HG03565 (cell line): ENCODE results near the gene CEP164.
A peak's percentile ranks its signal among the peaks of the same experiment; 100 is the strongest.

Experiments
- ATAC-seq: cut with Tn5 transposase; IDR thresholded peaks from one replicate; pipeline ENCODE4 v1.9.1; 2021; ENCODE audit warnings: mild to moderate bottlenecking, moderate library complexity; ENCODE audit not compliant: unreplicated experiment

Gene CEP164

DNA sequence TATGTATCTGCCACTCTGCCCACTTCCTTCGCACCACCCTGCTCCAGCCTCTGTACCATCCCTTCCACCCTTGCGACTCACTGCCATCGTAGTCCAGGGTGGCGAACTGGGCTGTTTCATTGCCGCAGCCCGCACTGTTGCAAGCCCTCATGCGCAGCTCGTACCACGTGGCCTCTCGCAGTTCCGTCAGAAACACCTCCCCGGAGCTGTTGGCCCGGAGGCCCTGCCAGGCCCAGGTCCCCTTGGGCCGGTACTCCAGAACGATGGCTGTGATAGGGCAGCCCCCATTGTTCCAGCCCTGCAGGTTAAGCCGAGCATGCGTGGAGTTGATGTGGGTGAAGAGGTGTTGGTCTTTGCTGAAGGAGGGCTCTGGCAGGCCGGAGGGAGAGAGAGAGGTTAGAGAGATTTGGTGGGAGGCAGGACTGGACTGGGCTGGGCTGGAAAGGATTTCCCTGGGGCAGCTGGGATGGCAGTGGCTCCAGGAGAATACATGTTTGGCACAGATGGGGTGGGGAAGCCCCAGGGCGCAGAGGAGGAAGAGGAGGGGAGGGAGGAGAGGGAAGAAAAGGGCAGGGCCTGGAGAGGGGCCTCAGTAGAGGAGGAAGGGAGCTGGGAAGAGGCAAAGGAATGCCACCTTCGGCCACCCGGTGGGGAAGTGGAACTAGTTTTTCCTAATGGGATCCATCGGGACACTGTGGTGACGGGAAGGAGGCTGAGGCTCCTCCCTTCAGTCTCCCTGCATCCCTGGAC, 109.6 kb downstream of the CEP164 start:
- ATAC-seq: no peak

DNA sequence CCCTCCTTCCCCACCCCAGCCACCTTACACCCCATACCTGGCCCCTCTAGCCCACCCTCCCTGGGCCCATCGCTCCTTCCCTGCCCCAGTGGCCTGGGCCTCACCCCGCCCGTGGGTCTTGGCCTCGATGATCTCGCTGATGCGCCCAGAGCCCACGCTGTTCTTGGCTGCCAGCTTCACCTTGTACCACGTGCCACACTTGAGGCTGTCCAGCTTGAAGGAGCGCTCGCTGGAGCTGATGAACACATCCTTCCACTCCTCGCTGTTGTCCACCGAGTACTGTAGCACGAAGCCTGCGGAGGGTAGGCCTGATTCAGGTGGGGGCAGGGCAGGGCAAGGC, 110.1 kb downstream of the CEP164 start:
- no peak for ATAC-seq

DNA sequence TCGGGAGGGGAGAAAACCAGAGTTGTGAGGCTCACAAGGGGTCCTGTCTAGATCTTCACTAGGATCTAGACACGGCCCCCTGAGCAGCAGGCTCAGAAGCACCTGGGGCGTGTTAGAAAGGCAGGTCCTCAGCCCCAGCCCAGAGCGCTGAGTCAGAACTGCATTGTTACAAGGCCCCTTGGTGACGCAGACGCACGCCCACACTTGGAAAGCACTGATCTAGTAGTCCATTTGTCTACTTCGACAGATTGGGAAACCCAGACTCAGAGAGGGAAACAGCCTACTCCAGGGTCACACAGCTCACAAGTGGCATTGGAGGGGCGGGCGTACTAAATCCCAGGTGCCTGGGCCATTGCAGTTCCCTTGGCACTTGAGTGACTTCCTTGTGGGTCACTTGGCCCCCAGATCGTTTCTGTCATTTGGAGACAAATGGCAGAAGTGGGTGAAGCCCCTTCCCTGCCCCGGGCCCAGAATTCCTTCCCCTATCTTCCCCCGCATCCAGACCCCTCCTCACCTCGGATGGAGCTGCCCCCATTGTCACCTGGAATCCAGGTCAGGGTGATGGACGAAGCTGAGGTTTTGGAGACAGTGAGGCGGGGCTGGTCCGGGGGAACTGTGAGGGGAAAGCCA, 110.8 kb downstream of the CEP164 start:
- ATAC-seq: no peak

DNA sequence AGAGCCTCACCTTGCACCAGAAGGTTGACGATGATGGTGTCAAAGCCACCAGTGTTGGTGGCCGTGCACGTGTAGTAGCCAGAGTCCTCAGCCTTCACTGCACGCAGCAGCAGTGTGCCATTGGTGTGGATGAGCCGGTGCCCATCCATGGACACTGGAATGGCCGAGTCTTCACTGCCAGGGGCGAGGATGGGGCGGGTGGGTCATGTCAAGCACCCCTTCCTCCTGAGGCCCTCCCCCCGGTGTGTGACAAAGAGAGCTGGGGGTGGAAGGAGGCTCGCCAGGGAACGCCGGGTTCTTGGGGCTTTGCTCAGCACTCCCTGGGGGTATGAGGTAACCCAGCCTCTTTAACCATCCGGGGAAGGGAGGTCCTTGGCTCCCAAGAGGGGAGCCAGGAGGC, 111.6 kb downstream of the CEP164 start:
- no peak for ATAC-seq

DNA sequence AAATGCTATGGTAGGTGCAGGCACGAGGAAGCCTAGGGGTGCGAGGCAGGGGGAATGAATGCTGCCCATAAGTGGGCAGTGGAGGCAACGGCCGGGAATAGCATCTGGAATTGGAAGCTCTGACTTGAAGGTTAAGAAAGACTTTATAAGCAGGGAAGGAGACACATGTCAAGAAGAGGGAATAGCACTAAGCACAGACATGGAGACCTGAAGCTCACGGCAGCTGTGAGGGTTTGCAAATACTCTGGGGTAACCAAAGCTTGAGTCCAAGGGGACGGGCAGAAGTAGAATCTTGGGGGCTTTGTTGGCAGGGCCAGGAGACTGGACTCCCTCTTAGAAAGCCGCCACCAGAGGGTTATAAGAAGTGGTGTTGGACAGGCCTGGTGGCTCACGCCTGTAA, 112.6 kb downstream of the CEP164 start:
- ATAC-seq: no peak

DNA sequence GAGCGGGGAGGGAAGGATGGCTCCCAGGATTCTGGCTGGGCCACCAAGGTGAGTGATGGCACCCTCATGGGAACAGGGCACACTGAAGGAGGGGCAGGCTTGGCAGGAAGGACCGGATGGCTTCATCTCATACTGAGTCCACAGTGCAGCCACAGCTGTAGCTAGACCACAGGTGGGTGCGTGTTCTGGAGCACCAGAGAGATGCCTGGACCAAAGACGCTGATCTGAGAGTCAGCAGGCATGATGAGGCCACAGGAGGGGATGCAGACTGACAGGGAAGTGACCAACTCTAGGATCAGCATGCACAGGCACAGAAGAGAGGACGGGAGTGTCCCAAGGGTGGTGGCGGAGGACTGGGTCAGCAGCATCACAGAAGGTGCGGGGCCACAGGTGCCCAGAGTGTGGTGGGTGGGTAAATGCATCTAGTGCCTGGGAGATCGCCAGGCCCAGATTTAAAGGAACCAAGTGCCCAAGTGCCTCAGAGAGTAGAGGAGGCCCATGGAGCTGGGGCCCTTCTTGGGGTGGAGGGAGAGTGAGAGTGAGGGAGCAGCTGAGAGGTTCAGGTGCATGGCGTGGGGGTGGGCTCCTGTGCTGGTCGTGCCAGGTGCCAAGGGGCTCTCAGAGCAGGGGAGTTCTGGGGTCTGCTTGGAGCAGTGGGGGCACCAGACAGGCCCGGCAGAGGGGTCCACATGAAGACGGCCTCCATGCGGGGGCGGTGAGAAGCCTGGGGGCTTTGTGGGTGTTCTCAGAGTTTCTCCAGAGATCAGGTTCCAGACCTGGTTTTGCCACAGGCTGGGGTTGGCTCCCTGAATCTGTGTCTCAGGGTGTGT, 113.7 kb downstream of the CEP164 start:
- ATAC-seq: no peak

DNA sequence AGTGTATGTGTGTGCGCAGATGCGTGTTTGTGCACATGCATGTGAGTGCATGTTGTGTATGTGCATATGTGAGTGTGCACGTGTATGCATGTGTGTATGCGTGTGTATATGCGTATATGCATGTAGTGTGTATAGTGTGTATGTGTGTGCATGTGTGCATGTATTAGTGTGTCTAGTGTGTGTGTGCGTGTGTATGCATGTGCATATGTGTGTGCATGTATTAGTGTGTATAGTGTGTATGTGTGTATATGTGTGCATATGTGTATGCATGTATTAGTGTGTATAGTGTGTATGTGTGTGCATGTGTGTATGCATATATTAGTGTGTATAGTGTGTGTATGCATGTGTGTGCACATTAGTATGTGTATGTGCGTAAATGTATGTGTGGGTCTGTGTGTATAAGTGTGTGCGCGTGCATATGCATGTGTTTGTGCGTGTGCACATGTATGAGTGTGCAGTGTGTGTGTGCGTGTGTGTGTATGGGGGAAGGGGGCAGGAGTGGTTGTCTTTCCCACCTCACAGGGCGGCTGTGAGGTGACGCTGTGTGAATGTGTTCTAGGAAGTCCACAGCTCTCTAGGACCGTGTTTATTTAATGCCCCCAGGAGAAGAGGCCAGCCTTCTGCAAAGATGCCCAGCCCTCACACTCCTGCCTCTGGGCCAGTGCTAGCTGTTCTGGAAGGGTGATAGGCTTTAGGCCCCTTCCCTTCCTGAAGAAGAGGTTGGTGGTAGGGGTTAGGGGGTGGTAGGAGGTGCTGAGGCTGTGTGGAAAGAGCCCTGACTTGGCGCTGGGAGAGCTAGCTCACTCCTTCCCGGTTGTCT, 114.6 kb downstream of the CEP164 start:
- ATAC-seq: no peak

DNA sequence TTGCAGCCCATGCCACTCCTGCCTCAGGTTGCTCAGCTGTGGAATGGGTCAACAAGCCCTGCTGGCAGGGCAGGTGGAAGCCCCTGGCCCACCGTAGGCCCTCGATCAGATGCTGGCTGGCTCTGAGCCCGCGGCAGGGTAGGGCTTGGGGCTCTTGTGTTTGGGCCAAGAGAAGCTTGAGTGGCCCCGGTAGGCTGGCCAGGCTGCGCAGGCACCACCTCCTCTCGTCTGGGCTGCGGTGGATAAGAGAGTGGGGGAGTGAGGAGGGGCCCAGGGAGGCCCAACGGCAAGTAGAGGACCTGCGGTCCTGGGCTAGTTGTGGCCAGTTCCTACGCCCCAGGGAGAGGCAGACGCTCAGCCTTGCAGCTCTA, 115.2 kb downstream of the CEP164 start:
- no peak for ATAC-seq

DNA sequence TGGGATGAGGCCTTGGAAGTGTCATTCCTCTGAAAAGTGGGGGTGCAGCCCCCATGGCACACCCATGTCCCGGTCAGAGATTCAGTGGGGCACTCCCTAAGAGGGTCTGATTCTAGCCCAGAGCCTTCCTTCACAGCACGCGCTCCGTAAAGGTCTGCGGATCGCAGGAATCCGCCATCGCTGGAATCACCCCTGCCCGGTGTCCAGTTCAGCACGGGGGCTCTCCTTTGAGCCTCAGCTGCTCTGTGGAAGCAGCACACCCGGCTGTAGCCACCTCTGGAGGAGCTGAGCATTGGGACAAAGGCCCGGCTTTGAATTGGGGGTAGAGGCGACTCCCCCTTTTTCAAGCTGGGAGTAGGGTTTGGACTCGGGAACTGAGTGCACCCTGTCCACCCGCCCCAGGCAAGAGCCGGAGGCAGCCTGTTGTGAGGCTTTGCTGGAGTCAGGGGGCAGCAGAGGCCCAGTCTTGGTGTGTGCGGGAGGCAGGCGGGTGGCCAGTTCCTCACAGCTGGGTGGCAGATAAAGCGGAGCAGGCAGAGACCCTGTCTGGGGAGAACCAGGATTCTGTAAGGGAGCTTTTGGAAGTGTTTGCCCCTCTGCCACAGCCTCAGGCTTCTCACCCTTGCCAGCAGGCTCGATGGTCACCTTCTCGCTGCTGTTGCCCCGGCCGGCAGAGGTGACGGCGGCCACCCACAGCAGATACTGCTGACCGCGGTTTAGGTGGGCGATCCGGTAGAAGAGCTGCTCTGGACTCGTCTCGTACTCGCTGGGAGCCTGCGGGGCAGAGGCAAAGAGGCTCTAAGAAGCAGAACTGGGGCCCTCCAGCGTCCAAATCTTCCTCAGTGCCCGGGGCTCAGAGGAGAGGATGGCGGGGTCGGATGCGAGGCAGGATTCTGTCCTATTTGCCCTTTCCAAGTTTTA, 115.9 kb downstream of the CEP164 start:
- no peak for ATAC-seq

DNA sequence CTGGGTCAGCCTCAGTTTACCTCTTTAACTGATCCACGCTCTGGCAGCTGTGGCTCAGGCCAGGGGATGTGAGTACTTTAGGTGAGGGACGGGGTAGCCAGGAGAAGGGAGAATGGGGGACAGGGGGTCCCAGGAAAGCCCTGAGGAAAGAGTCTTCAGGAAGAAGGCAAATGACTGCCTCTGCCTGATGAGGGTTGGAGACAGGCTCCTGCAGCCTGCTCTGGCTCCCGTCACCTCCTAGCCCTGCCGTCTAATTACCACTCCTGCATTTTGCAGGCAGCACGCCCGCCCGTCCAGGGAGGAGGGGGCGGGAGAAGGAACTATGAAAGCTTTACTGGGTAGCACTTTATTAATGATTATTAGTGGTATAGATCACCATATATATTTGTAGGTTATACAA, 116.6 kb downstream of the CEP164 start:
- no peak for ATAC-seq

DNA sequence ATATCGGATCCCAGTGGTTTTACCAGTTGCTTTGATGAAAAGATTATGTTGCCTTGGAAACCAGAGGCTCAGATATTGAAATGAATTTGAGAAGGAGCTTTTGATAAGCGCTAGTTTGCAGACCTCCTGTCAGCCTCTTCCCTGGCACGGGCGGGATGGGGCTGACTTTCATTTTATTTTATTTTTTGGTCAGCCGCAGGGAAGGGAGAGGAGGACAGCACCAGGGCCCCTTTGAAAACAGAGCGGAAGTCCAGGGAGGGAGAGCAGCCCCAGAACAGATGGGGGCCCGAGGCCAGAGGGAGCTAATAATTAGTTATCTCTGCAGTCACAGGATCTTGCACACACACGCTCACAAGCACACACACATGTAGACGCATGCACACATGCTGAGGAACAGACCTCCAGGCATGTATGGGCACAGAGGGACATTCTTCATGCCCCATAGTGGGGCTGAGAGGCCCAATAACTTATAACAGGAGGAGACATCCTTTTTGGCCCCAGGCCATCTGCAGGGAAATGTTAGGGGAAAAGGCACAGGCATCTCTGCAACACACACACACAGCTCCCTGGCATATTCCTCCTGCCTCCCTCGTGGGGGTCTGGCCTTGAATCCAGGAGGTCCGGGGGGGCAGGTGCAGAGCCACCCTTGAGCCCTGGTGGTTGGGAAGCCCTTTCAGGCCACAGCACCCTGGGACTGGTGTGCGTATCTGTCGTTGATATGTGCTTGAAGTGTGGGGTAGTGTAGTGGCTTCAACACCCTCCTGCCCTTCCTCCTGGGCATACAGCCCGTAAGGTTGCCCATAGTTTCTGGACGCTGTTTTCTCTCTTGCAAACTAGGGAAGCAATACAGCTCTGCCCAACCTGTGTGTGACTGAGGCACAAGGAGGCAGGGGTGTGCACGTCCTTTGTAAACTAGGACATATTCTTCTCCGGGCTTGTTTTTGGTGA, 117.3 kb downstream of the CEP164 start:
- ATAC-seq: no peak

DNA sequence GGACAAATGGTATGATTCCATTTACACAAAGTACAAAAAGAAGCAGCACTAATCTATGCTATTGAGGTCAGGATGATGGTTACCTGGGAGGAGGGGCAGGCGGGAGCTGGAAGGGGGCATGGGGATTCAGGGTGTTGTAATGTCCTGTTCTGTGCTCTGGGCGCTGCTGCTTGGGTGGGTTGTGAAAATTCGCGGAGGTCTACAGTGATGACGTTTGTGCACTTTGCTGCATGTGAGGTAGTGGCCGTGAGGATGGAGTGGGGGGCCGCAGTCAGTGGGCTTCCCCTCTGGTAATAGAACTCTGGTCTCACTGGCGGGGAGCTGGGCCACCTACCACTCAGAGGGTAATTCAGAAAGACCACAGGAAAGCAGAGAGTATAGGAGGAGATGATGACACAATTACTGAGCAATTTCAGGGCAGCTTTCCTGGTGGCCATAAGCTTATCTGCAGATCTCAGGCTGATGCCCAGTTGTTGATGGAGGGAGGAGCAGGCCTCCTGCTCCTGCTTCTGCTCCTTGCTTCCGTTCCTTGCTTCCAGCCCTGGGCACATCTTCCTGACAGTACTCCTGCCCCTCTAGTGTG, 121.5 kb downstream of the CEP164 start:
- ATAC-seq: no peak

DNA sequence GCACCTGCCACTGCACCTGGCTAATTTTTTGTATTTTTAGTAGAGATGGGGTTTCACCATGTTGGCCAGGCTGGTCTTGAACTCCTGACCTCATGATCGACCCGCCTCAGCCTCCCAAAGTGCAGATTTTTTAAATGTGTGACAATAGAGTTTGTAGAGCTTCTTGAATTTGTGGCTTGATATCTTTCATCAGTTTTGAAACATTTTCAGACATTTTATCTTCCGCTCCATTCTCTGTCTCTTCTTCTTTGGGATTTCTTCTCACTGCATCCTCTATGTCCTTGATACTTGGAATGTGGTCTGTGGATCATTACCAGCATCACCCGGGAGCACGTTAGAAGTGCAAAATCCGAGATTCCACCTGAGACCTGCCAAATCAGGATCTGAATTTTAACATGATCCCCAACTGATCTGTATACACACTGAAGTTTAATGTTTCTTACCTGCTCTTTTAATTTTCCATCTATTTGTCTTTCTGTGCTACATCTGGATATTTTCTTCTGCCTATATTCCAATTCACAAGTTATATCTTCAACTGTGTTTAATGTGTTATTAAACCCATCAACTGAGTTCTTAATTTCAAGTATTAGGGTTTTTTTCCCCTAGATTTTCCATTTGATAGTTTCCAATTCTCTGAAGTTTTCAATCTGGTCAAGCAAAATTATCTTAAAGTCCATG, 126.4 kb downstream of the CEP164 start:
- ATAC-seq: no peak

DNA sequence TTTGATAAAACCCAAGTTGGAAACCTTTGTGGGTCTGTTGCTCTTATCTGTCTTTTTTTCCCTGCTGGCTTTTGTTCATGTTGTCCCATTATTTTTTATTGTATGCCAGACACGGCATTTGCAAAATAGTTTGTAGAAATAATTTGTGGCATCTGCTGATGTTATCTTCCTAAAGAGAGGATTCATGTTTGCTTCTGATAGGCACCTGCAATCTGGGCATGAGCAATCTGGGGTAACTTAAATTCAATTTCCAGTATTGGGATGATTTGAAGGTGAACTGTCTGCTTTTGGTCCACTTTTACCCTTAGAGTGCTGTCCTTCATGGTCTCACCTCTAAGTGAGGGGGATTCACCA, 126.9 kb downstream of the CEP164 start:
- no peak for ATAC-seq

DNA sequence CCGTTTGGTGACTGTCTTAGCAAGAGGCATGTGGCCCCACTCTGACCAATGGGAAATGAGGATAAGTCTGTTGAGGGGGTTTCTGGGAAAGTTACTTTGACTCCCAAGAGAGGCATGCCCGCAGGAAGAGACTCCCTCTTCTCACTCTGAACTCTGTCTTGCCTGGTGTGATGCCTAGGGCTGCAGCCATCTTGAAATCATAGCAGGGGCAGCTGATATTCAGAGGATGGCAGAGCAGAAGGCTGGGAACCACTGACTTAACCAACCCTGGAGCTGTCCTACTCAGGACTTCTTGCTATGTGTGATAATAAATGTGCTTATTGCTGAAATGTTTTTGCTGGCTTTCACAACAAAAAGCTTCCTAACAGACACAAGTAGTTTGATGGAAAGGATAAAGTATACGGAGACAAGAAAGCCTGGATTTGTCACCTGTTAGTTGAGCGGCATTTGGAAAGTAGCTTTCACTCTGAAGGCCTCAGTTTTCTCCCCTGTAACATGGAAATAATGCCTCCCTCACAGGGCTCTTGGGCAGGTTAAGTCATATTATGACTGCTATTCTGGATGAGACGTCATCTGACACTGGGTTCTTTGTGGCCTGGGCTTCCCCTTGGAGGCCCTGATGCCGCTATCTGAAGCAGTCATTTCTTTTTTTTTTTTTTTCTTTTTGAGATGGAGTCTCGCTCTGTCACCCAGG, 128.5 kb downstream of the CEP164 start:
- ATAC-seq: peak; percentile 71

DNA sequence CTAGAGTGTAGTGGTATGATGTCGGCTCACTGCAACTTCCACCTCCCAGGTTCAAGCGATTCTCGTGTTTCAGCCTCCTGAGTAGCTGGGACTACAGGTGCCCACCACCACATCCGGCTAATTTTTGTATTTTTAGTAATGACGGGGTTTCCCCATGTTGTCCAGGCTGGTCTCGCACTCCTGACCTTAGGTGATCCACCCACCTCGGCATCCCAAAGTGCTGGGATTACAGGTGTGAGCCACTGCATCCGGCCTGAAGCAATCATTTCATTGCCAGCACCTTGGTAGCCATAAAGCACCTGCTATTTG, 129.0 kb downstream of the CEP164 start:
- ATAC-seq: peak; percentile 11

DNA sequence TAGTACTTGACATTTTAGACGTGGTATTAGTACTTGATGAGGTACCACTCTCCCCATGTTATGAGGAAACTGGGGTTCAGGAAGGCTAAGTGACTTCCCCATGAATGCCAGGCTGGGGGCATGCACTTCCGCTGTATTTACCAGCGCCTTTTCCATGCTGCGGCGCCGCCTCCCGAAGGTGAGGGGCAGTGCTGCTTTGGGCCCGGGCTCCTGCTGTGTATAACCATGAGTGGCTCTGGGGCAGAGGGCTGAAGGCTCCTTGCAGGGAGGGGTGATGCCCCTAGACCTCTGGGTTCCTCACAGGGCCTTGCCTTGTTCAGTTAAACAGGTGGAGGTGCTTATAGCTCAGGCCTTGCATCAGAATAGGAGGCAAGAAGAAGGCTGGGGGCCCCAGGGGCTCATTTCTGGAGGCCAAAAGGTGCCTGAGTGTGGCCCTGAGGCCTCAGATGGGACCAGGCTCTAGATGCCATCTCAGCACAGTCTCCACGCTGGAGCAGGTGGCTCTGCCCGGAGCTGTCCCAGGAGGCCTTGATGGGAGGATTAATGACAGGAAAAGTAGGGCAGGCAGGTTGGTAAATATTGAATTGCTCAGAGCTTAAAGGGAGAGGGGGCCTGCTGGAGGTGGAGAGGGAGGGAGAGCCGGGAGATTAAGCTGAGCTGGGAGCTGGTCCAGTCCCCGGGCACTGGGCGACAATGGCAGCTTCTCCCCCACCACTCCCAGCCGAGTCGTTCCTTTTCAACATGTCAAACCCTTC, 129.6 kb downstream of the CEP164 start:
- no peak for ATAC-seq
